K562 (cell line): Measurements from ENCODE around the gene PKDREJ. TPM values are rescaled to one million over a fixed set of nuclear protein-coding genes. Genes with fewer than 3 reads are reported as not detected.

ENCODE experiments used
- ATAC-seq: fragments of 200-7000 bp; cut with Tn5 transposase; 3 replicates; pipeline ENCODE4 v1.9.1; 2020; ENCODE audit warnings: moderate library complexity
- BruUV-seq: library from RNA; stranded (reverse); fragments of 400-500 nt; replicated peaks from 2 replicates; lab custom pipeline; 2021; lab: Mats Ljungman, UMichigan
- CTCF ChIA-PET: fragments of 300-600 bp; formaldehyde crosslinking; extraction: SDS; loops from one replicate; lab custom pipeline; 2021; ENCODE audit warnings: low intra/inter-chr PET ratio; lab: Yijun Ruan, JAX
- POLR2A ChIA-PET: fragments of 300-600, 350-650 bp; sonication (Branson Sonifier 250); formaldehyde crosslinking; extraction: SDS; loops from one replicate; lab custom pipeline; 2021; ENCODE audit warnings: antibody characterized with exemption, inconsistent platforms; lab: Yijun Ruan, JAX
- DNase-seq, 4 experiments: peaks; one replicate each; pipeline versions ENCODE4 v3.0.0 to v3.0.0-alpha.2; 2011 to 2018; ENCODE audit warnings: low spot score in 3 of 4, mixed read lengths in 3 of 4; ENCODE audit errors: extremely low read depth in 1 of 4
- FAIRE-seq: peaks from 2 replicates; lab custom pipeline; 2011; peaks lifted over from hg19 to GRCh38; lab: Jason Lieb, UNC
- H2AFZ ChIP-seq: 2 replicates; pipeline ENCODE4 v1.6.0; 2011; ENCODE audit warnings: low read depth, low read length, control low read depth, inconsistent platforms
- H3K27ac ChIP-seq: fragments of 200-600 bp; 3 replicates; pipeline ENCODE4 v1.8.0; 2011; ENCODE audit warnings: low read depth, mild to moderate bottlenecking, control low read depth, inconsistent platforms, low read length, moderate library complexity, mixed read lengths; ENCODE audit errors: extremely low read depth
- H3K27me3 ChIP-seq, 2 experiments: fragments of 300-600 bp in 1 of 2; 2 replicates in 1 of 2; 3 replicates in 1 of 2; pipeline versions ENCODE4 v1.6.0 to v1.8.0; 2011; ENCODE audit warnings: inconsistent platforms in 2 of 2, low read length in 2 of 2, mild to moderate bottlenecking in 1 of 2, mixed read lengths in 1 of 2, moderate library complexity in 1 of 2; ENCODE audit not compliant: control insufficient read depth in 2 of 2, insufficient read depth in 2 of 2
- H3K36me3 ChIP-seq: fragments of 300-600 bp; 3 replicates; pipeline ENCODE4 v1.8.0; 2011; ENCODE audit warnings: mild to moderate bottlenecking, low read length, inconsistent platforms; ENCODE audit not compliant: control insufficient read depth, insufficient read depth
- H3K4me1 ChIP-seq, 2 experiments: fragments of 200-600 bp in 1 of 2; replicated peaks in 1 of 2; 2 replicates in 1 of 2; 3 replicates in 1 of 2; pipeline versions ENCODE4 v1.5.1 to v1.8.0; 2011; ENCODE audit warnings: inconsistent platforms in 2 of 2, low read length in 2 of 2, mild to moderate bottlenecking in 1 of 2, mixed read lengths in 1 of 2, moderate library complexity in 1 of 2; ENCODE audit not compliant: control insufficient read depth in 2 of 2, insufficient read depth in 2 of 2
- H3K4me2 ChIP-seq: 2 replicates; pipeline ENCODE4 v1.6.1; 2011; ENCODE audit warnings: low read length, control low read depth, inconsistent platforms, mixed read lengths; ENCODE audit not compliant: insufficient read depth
- H3K4me3 ChIP-seq: fragments of 200-600 bp; sonication (generic), shearing (Covaris generic); 2 replicates; pipeline ENCODE4 v1.5.1; 2016; ENCODE audit warnings: control low read depth, inconsistent platforms
- H3K79me2 ChIP-seq: fragments of 200-600 bp; 3 replicates; pipeline ENCODE4 v1.8.0; 2011; ENCODE audit warnings: low read length, inconsistent platforms; ENCODE audit not compliant: control insufficient read depth, insufficient read depth
- H3K9ac ChIP-seq, 2 experiments: 2 replicates each; pipeline versions ENCODE4 v1.6.0 to v1.6.1; 2011; ENCODE audit warnings: low read depth in 2 of 2, low read length in 2 of 2, control low read depth in 1 of 2, inconsistent platforms in 1 of 2, mild to moderate bottlenecking in 1 of 2, mixed read lengths in 1 of 2; ENCODE audit not compliant: insufficient read depth in 1 of 2
- H3K9me1 ChIP-seq: one replicate; pipeline ENCODE4 v1.6.0; 2011; ENCODE audit warnings: inconsistent platforms, mild to moderate bottlenecking, low read length, moderate library complexity; ENCODE audit not compliant: control insufficient read depth, insufficient read depth
- H3K9me3 ChIP-seq: replicated peaks from 2 replicates; pipeline ENCODE4 v1.5.1; 2011; ENCODE audit warnings: low read depth, low read length, inconsistent platforms; ENCODE audit not compliant: control insufficient read depth, insufficient read depth
- H4K20me1 ChIP-seq: replicated peaks from 2 replicates; pipeline ENCODE4 v1.6.1; 2011; ENCODE audit warnings: low read length, inconsistent platforms, mixed read lengths; ENCODE audit not compliant: control insufficient read depth, insufficient read depth
- RBFOX2 ChIP-seq: fragments of 200-400 bp; formaldehyde crosslinking; IDR thresholded peaks from 2 replicates; pipeline ENCODE4 v1.6.1; 2017; ENCODE audit warnings: low read depth, mild to moderate bottlenecking, low read length, moderate library complexity
- SMAD3 ChIP-seq: fragments of 450-650 bp; formaldehyde crosslinking; conservative IDR thresholded peaks from 2 replicates; pipeline ENCODE4 v1.4.0; 2020; ENCODE audit warnings: mild to moderate bottlenecking
- WGBS: fragments of 100-300 bp; shearing (Covaris generic); methylation state at CpG from one replicate; pipeline ENCODE4 v1.1.6; 2016; ENCODE audit warnings: low coverage, mixed read lengths; ENCODE audit not compliant: insufficient coverage; ENCODE audit errors: missing lambda C conversion rate; 5-methylcytosine and 5-hydroxymethylcytosine counted together
- in situ Hi-C: fragments of 300-500 bp; cut with MboI; formaldehyde crosslinking; loops from 4 replicates; pipeline ENCODE4 v1.15.0; 2018; ENCODE audit warnings: inconsistent platforms, mixed read lengths
- intact Hi-C: fragments of 100-400 bp; cut with micrococcal nuclease; formaldehyde crosslinking; loops from 2 replicates; pipeline ENCODE4 v1.14.2; 2022
- polyA plus RNA-seq, 8 experiments: library from polyadenylated mRNA; depleted of rRNA in 4 of 8; stranded (reverse) in 5 of 8; unstranded in 3 of 8; fragments of >200 nt; fragmentation: Nextera tagmentation in 2 of 8; fragmentation: Illumina TruSeq in 1 of 8; extraction: Ambion mirVana in 2 of 8; extraction: Trizol in 1 of 8; gene quantifications; 2 replicates each; pipeline versions ENCODE4 v1.2.1 to v1.2.3, GENCODE V29; 2011 to 2014; ENCODE audit warnings: inconsistent platforms in 1 of 8, missing spikeins in 1 of 8
- total RNA-seq, 7 experiments: library from RNA; depleted of rRNA in 6 of 7; stranded (reverse); fragments of >200 nt in 6 of 7; fragmentation: Illumina TruSeq in 2 of 7; extraction: Trizol in 2 of 7; gene quantifications; 2 replicates each; pipeline versions ENCODE4 v1.2.1 to v1.2.3, GENCODE V29; 2011 to 2021; ENCODE audit warnings: low replicate concordance in 1 of 7

The PKDREJ gene
- total and polyA plus RNA-seq, 9 of the 15 experiments (the other 6 are each of a cell fraction or from before 2014, with no cell fraction given) = 0.03 TPM; not detected in 8

DNA sequence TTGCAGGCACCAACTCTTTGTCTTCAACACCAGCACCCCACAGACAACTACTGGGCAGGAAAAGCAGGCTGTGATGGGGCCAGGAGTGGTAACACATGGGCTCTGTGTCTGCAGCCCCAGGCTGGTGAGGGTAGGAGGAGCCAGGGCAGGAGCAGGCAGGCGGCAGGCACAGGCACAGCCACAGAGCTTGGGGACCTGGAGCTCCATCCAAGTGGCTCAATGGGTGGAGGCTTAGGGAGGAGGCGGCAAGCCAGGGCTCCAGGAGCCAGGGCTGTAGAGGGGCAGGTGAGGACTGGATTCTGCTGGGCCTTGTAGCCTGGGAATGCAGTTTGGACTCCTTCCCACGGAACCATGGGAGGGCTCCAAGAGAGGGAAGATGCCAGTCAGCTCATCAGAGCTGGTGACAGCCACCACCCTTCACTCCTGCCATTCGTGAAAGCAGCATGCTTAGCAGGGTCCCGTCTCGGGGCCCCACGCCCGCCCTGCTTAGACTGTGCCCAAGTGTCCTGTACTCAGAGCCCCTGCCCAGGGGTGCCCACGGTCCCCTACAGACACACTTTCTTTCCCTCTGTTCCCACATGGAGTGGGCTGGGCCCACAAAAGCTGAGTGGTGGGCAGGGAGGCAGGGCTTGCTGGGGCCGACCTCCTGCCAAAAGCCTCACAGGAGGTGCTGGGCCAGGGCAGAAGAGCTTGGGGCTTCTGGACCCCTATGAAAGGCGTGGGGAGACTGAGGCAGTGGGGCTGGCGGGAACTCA is 17.1 kb upstream of the PKDREJ start:
- no peak overlapping the region for H3K4me2 ChIP-seq
- H3K4me3 ChIP-seq = no peak overlapping the region
- FAIRE-seq (no peak), DNase-seq (no peak)
- no peaks in the 10 kb centered on the region; a peak in 2 of 5 replicates for H3K4me1 ChIP-seq
- intact Hi-C loops = no loop called here
- POLR2A ChIA-PET = interaction anchor here (0.6 to 4.3 kb wide), 3 partner anchors 11 to 31 kb away, joined by 3 to 28 read pairs (median 3); partner anchors contain the start of gene TTC38
- BruUV-seq = no TSS peak
- H3K27me3 ChIP-seq = no peaks in the 10 kb centered on the region
- no peaks in the 10 kb centered on the region for H3K9me1 ChIP-seq
- CTCF ChIA-PET = no interaction called here
- TF ChIP-seq RBFOX2 = 0 out of 2 replicates have a peak, but pooled peaks have one; percentile 3
- TF ChIP-seq SMAD3 (CRISPR knock-in tag) = no peak
- TF ChIP-seq, all 486 proteins: peak for 1
- ATAC-seq = no peak
- Histone ChIP-seq H2AFZ (no peak overlapping the region), H3K27ac (no peak overlapping the region), H3K9me3 (no peaks in the 10 kb centered on the region), H3K9ac (no peak overlapping the region), H3K36me3 (peaks cover 82% of the 10 kb centered on the region), H4K20me1 (no peaks in the 10 kb centered on the region), H3K79me2 (no peaks in the 10 kb centered on the region)
- WGBS = 98% methylated on average over 6 of the region's 12 CpGs
- in situ Hi-C loops = no loop called here
